Activated CD4-positive, alpha-beta memory T cell treated with anti-CD3 and anti-CD28 coated beads for 36 hours (primary cell): ENCODE data around the gene VAV2. TPM values are rescaled to one million over a fixed set of nuclear protein-coding genes. Genes with fewer than 3 reads are reported as not detected.

Experiments used
- CTCF ChIA-PET: fragments of 350-600 bp; sonication (Branson Sonifier 250); formaldehyde crosslinking; loops from one replicate; lab custom pipeline; 2021; ENCODE audit warnings: antibody characterized with exemption, inconsistent platforms; lab: Charles Lee
- POLR2A ChIA-PET: fragments of 350-600 bp; sonication (Branson Sonifier 250); formaldehyde crosslinking; loops from one replicate; lab custom pipeline; 2021; ENCODE audit warnings: antibody characterized with exemption; lab: Charles Lee
- DNase-seq: peaks from one replicate; pipeline ENCODE4 v3.0.0-alpha.2; 2020
- H3K27ac Mint-ChIP-seq: one replicate; pipeline ENCODE4 v1.8.0; 2021; ENCODE audit warnings: mixed read lengths
- H3K27me3 Mint-ChIP-seq: one replicate; pipeline ENCODE4 v1.8.0; 2021; ENCODE audit warnings: mixed read lengths
- H3K36me3 Mint-ChIP-seq: one replicate; pipeline ENCODE4 v1.8.0; 2021; ENCODE audit warnings: mixed read lengths
- H3K4me1 Mint-ChIP-seq: one replicate; pipeline ENCODE4 v1.8.0; 2021; ENCODE audit warnings: low read depth, mixed read lengths
- H3K4me3 Mint-ChIP-seq: one replicate; pipeline ENCODE4 v1.8.0; 2021; ENCODE audit warnings: mild to moderate bottlenecking, mixed read lengths
- H3K9me3 Mint-ChIP-seq: one replicate; pipeline ENCODE4 v1.8.0; 2021; ENCODE audit warnings: mixed read lengths
- intact Hi-C: fragments of 100-400 bp; cut with micrococcal nuclease; formaldehyde crosslinking; loops from one replicate; pipeline ENCODE4 v1.15.1; 2023
- total RNA-seq, 2 experiments: library from RNA; stranded (reverse); gene quantifications; one replicate each; pipeline ENCODE4 v1.2.3, GENCODE V29; 2021

The VAV2 gene
- total RNA-seq, 2 experiments from 2014 or later: 4.5 to 5.3 TPM

- POLR2A ChIA-PET: no interaction called here
- Mint-ChIP-seq H3K36me3 (no peaks in the 10 kb centered on the region), H3K4me3 (no peak overlapping the region), H3K4me1 (no peaks in the 10 kb centered on the region), H3K27ac (no peak overlapping the region), H3K9me3 (no peaks in the 10 kb centered on the region), H3K27me3 (no peaks in the 10 kb centered on the region)
- intact Hi-C loops: no loop called here
- CTCF ChIA-PET: no interaction called here
- no peak for DNase-seq
These were observed 16.6 kb downstream of the VAV2 start for GRCh38 chr9:133975511-133975910.

- Mint-ChIP-seq H3K4me3 (no peak overlapping the region), H3K36me3 (no peaks in the 10 kb centered on the region), H3K27ac (no peak overlapping the region), H3K27me3 (no peaks in the 10 kb centered on the region), H3K9me3 (no peaks in the 10 kb centered on the region), H3K4me1 (no peaks in the 10 kb centered on the region)
- CTCF ChIA-PET: no interaction called here
- intact Hi-C loops: no loop called here
- DNase-seq: no peak
- POLR2A ChIA-PET: no interaction called here
These were observed 17.3 kb downstream of the VAV2 start for GRCh38 chr9:133974631-133975341.

- no peaks in the 10 kb centered on the region for H3K4me1 Mint-ChIP-seq
- H3K27ac Mint-ChIP-seq: no peak overlapping the region
- no peak for DNase-seq
- no peak overlapping the region for H3K4me3 Mint-ChIP-seq
- H3K27me3 Mint-ChIP-seq: no peaks in the 10 kb centered on the region
- H3K36me3 Mint-ChIP-seq: no peaks in the 10 kb centered on the region
- H3K9me3 Mint-ChIP-seq: no peaks in the 10 kb centered on the region
- CTCF ChIA-PET: no interaction called here
- POLR2A ChIA-PET: no interaction called here
- intact Hi-C loops: no loop called here
These were observed 18.1 kb downstream of the VAV2 start for GRCh38 chr9:133973791-133974630.

GRCh38 chr9:133973111-133973790, 18.9 kb downstream of the VAV2 start:
- H3K36me3 Mint-ChIP-seq: no peaks in the 10 kb centered on the region
- no peaks in the 10 kb centered on the region for H3K27me3 Mint-ChIP-seq
- no peak for DNase-seq
- no peaks in the 10 kb centered on the region for H3K4me1 Mint-ChIP-seq
- H3K9me3 Mint-ChIP-seq: no peaks in the 10 kb centered on the region
- no peak overlapping the region for H3K4me3 Mint-ChIP-seq
- no peak overlapping the region for H3K27ac Mint-ChIP-seq
- ChIA-PET POLR2A (no interaction called here), CTCF (no interaction called here)
- intact Hi-C loops: no loop called here

- no peak for DNase-seq
- ChIA-PET POLR2A (no interaction called here), CTCF (no interaction called here)
- Mint-ChIP-seq H3K4me3 (no peak overlapping the region), H3K27me3 (no peaks in the 10 kb centered on the region), H3K9me3 (no peaks in the 10 kb centered on the region), H3K4me1 (no peaks in the 10 kb centered on the region), H3K36me3 (no peaks in the 10 kb centered on the region), H3K27ac (no peak overlapping the region)
- intact Hi-C loops: no loop called here
These were observed 19.9 kb downstream of the VAV2 start for GRCh38 chr9:133971981-133972941.

GRCh38 chr9:133971121-133971951, 20.8 kb downstream of the VAV2 start:
- Mint-ChIP-seq H3K9me3 (no peaks in the 10 kb centered on the region), H3K36me3 (no peaks in the 10 kb centered on the region), H3K4me3 (no peak overlapping the region), H3K4me1 (peaks cover 2% of the 10 kb centered on the region), H3K27ac (no peak overlapping the region), H3K27me3 (no peaks in the 10 kb centered on the region)
- no peak for DNase-seq
- ChIA-PET CTCF (no interaction called here), POLR2A (no interaction called here)
- intact Hi-C loops: no loop called here

- intact Hi-C loops: no loop called here
- Mint-ChIP-seq H3K9me3 (no peaks in the 10 kb centered on the region), H3K36me3 (no peaks in the 10 kb centered on the region), H3K4me1 (peaks cover 2% of the 10 kb centered on the region), H3K4me3 (no peak overlapping the region), H3K27ac (no peak overlapping the region), H3K27me3 (no peaks in the 10 kb centered on the region)
- DNase-seq: no peak
- POLR2A ChIA-PET: no interaction called here
- CTCF ChIA-PET: no interaction called here
These were observed 21.5 kb downstream of the VAV2 start for GRCh38 chr9:133970581-133971058.

GRCh38 chr9:133969681-133970580, 22.2 kb downstream of the VAV2 start:
- Mint-ChIP-seq H3K27me3 (no peaks in the 10 kb centered on the region), H3K4me3 (no peak overlapping the region), H3K36me3 (peaks cover under 1% of the 10 kb centered on the region), H3K27ac (no peak overlapping the region), H3K4me1 (peaks cover 2% of the 10 kb centered on the region), H3K9me3 (peaks cover under 1% of the 10 kb centered on the region)
- CTCF ChIA-PET: no interaction called here
- POLR2A ChIA-PET: no interaction called here
- intact Hi-C loops: no loop called here
- no peak for DNase-seq

GRCh38 chr9:133968966-133969617, 23.0 kb downstream of the VAV2 start:
- H3K36me3 Mint-ChIP-seq: peaks cover 6% of the 10 kb centered on the region
- CTCF ChIA-PET: no interaction called here
- POLR2A ChIA-PET: no interaction called here
- intact Hi-C loops: no loop called here
- no peak overlapping the region for H3K27ac Mint-ChIP-seq
- no peak overlapping the region for H3K4me3 Mint-ChIP-seq
- peaks cover 2% of the 10 kb centered on the region for H3K4me1 Mint-ChIP-seq
- no peak for DNase-seq
- no peaks in the 10 kb centered on the region for H3K27me3 Mint-ChIP-seq
- H3K9me3 Mint-ChIP-seq: peaks cover 7% of the 10 kb centered on the region

- ChIA-PET POLR2A (no interaction called here), CTCF (no interaction called here)
- peaks cover 10% of the 10 kb centered on the region for H3K9me3 Mint-ChIP-seq
- intact Hi-C loops: no loop called here
- H3K4me3 Mint-ChIP-seq: no peak overlapping the region
- no peak for DNase-seq
- H3K4me1 Mint-ChIP-seq: peaks cover 2% of the 10 kb centered on the region
- no peaks in the 10 kb centered on the region for H3K27me3 Mint-ChIP-seq
- peaks cover 6% of the 10 kb centered on the region for H3K36me3 Mint-ChIP-seq
- no peak overlapping the region for H3K27ac Mint-ChIP-seq
These were observed 23.7 kb downstream of the VAV2 start for GRCh38 chr9:133968428-133968827.
